ENCODE data around the gene FBH1. TPM values are rescaled to one million over a fixed set of nuclear protein-coding genes. Genes with fewer than 3 reads are reported as not detected.

Gene FBH1
- total RNA-seq, 1 experiment from 2014 or later: 22.0 TPM

- BruUV-seq (replicated peaks): TSS peak; percentile 44
- intact Hi-C loops (cut with micrococcal nuclease): no loop called here
- Histone ChIP-seq H3K27ac (ENCODE audit: low read length) (no peak overlapping the region), H3K4me1 (ENCODE audit: insufficient read depth, low read length) (peaks cover 4% of the 10 kb centered on the region), H3K9me2 (replicated peaks; ENCODE audit: low read length) (no peaks in the 10 kb centered on the region), H3K4me2 (ENCODE audit: low read length) (peak overlapping the region; percentile 92), H3K36me3 (ENCODE audit: low read depth, low read length) (no peaks in the 10 kb centered on the region), H3K9ac (ENCODE audit: low read length) (peak overlapping the region; percentile 71), H3K27me3 (ENCODE audit: low read length) (no peaks in the 10 kb centered on the region), H3K9me3 (ENCODE audit: low read length) (no peaks in the 10 kb centered on the region), H3F3A (ENCODE audit: low read length, unreplicated experiment) (no peaks in the 10 kb centered on the region), H3K4me3 (ENCODE audit: low read length) (peak overlapping the region; percentile 77), H2AFZ (ENCODE audit: low read length) (no peak overlapping the region), H4K20me1 (ENCODE audit: low read length) (0 out of 2 replicates have a peak, but pooled peaks cover 4% of the 10 kb centered on the region), H3K79me2 (ENCODE audit: low read length) (peaks cover 41% of the 10 kb centered on the region)
- POLR2A ChIA-PET (ENCODE audit: unreplicated experiment): interaction anchor here (0.6 to 0.9 kb wide), 4 partner anchors 42 to 307 kb away, joined by 3 to 22 read pairs (median 3); no protein-coding TSS in a partner anchor
- no peak for TF ChIP-seq EZH2phosphoT487 (IDR thresholded peaks at IDR 0.05; ENCODE audit: borderline replicate concordance, low read length)
- TF ChIP-seq EZH2 (IDR thresholded peaks at IDR 0.05; ENCODE audit: low read length, unreplicated experiment): no peak
- TF ChIP-seq CTCF (conservative IDR thresholded peaks at IDR 0.05; ENCODE audit: low read depth, low read length): no peak
- no peak for DNase-seq
- CTCF ChIA-PET: no interaction called here
- no peak for ATAC-seq
Measured at GRCh38 chr10:5891009-5891408, 966 bp downstream of the FBH1 start.

- Histone ChIP-seq H3K9ac (ENCODE audit: low read length) (no peak overlapping the region), H3K4me3 (ENCODE audit: low read length) (no peak overlapping the region), H3K9me2 (replicated peaks; ENCODE audit: low read length) (no peaks in the 10 kb centered on the region), H3K4me2 (ENCODE audit: low read length) (no peak overlapping the region), H3K36me3 (ENCODE audit: low read depth, low read length) (no peaks in the 10 kb centered on the region), H2AFZ (ENCODE audit: low read length) (no peak overlapping the region), H3K9me3 (ENCODE audit: low read length) (no peaks in the 10 kb centered on the region), H3K4me1 (ENCODE audit: insufficient read depth, low read length) (peaks cover 4% of the 10 kb centered on the region), H3K27me3 (ENCODE audit: low read length) (no peaks in the 10 kb centered on the region), H4K20me1 (ENCODE audit: low read length) (0 out of 2 replicates have a peak, but pooled peaks cover 4% of the 10 kb centered on the region), H3F3A (ENCODE audit: low read length, unreplicated experiment) (no peaks in the 10 kb centered on the region), H3K27ac (ENCODE audit: low read length) (no peak overlapping the region), H3K79me2 (ENCODE audit: low read length) (peaks cover 41% of the 10 kb centered on the region)
- intact Hi-C loops (cut with micrococcal nuclease): no loop called here
- ATAC-seq (no peak), DNase-seq (no peak)
- no peak for TF ChIP-seq CTCF (conservative IDR thresholded peaks at IDR 0.05; ENCODE audit: low read depth, low read length)
- no TSS peak for BruUV-seq (replicated peaks)
- CTCF ChIA-PET: no interaction called here
- POLR2A ChIA-PET (ENCODE audit: unreplicated experiment): no interaction called here
Measured at GRCh38 chr10:5892007-5892406, 2.0 kb downstream of the FBH1 start.

GRCh38 chr10:5893321-5893720 lies 3.3 kb downstream of the FBH1 start:
- H3K4me2 ChIP-seq (ENCODE audit: low read length): no peak overlapping the region
- ATAC-seq (no peak), DNase-seq (no peak)
- no peaks in the 10 kb centered on the region for H3K9me3 ChIP-seq (ENCODE audit: low read length)
- TF ChIP-seq EZH2phosphoT487 (IDR thresholded peaks at IDR 0.05; ENCODE audit: borderline replicate concordance, low read length) (no peak), EZH2 (IDR thresholded peaks at IDR 0.05; ENCODE audit: low read length, unreplicated experiment) (no peak), CTCF (conservative IDR thresholded peaks at IDR 0.05; ENCODE audit: low read depth, low read length) (no peak)
- no peaks in the 10 kb centered on the region for H3K9me2 ChIP-seq (replicated peaks; ENCODE audit: low read length)
- no peak overlapping the region for H2AFZ ChIP-seq (ENCODE audit: low read length)
- H3K27ac ChIP-seq (ENCODE audit: low read length): no peak overlapping the region
- no peaks in the 10 kb centered on the region for H3F3A ChIP-seq (ENCODE audit: low read length, unreplicated experiment)
- intact Hi-C loops (cut with micrococcal nuclease): no loop called here
- no peak overlapping the region for H3K9ac ChIP-seq (ENCODE audit: low read length)
- H3K36me3 ChIP-seq (ENCODE audit: low read depth, low read length): no peaks in the 10 kb centered on the region
- no peak overlapping the region for H3K4me3 ChIP-seq (ENCODE audit: low read length)
- no peaks in the 10 kb centered on the region for H3K27me3 ChIP-seq (ENCODE audit: low read length)
- ChIA-PET CTCF (no interaction called here), POLR2A (ENCODE audit: unreplicated experiment) (no interaction called here)
- H4K20me1 ChIP-seq (ENCODE audit: low read length): 0 out of 2 replicates have a peak, but pooled peaks cover 4% of the 10 kb centered on the region
- no TSS peak for BruUV-seq (replicated peaks)
- peaks cover 34% of the 10 kb centered on the region for H3K79me2 ChIP-seq (ENCODE audit: low read length)
- peaks cover 4% of the 10 kb centered on the region for H3K4me1 ChIP-seq (ENCODE audit: insufficient read depth, low read length)
